ENCODE results near the gene PCNA.

PCNA gene

DNA sequence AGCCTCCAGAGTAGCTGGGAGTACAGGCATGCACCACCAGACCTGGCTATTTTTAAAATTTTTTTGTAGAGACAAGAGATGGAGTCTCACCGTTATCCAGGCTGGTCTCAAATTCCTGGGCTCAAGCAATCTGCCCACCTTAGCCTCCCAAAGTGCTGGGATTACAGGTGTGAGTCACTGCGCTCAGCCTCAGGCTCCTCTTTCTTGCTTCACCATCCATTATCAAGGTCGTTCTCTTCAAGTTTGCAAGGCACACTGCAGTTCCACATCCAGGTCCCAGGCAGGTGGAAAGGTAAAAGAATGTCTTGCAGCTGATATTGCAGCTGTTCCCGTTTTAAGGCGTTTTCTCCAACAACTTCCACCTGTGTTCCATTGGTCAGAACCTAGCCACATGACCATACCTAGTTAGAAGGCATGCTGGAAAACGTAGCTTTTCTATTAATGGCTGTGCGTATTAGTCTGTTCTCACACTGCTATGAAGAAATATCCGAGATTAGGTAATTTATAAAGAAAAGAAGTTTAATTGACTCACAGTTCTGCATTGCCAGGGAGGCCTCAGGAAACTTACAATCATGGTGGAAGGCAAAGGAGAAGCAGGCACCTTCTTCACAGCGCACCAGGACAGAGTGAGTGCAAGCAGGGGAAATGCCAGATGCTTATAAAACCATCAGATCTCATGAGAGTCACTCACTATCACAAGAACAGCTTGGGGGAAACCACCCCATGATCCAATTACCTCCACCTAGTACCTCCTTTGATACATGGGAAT, 51.7 kb downstream of the PCNA start:
- no peaks in the 10 kb centered on the region for H3K79me2 ChIP-seq (ENCODE audit: insufficient read depth, low read length)
- no peaks in the 10 kb centered on the region for H3K9me2 ChIP-seq (replicated peaks; ENCODE audit: low read depth, low read length)
- no peaks in the 10 kb centered on the region for H4K20me1 ChIP-seq (ENCODE audit: insufficient read depth, low read length, poor library complexity, severe bottlenecking)
- no peak overlapping the region for H3K9ac ChIP-seq (ENCODE audit: low read depth, low read length, poor library complexity, severe bottlenecking)
- H2AFZ ChIP-seq (ENCODE audit: low read length), result no peak overlapping the region
- no peaks in the 10 kb centered on the region for H3K4me1 ChIP-seq (ENCODE audit: insufficient read depth, low read length, poor library complexity, severe bottlenecking)
- no peak overlapping the region for H3K4me3 ChIP-seq (ENCODE audit: low read length, poor library complexity, severe bottlenecking)
- H3K9me3 ChIP-seq (ENCODE audit: insufficient read depth, low read depth, low read length), result no peaks in the 10 kb centered on the region
- H3K4me2 ChIP-seq (ENCODE audit: low read depth, low read length, poor library complexity, severe bottlenecking), result no peak overlapping the region
- no peaks in the 10 kb centered on the region for H3K36me3 ChIP-seq (ENCODE audit: insufficient read depth, low read length)
- H3K27me3 ChIP-seq (ENCODE audit: insufficient read depth, low read length, poor library complexity, severe bottlenecking), result no peaks in the 10 kb centered on the region
- no peaks in the 10 kb centered on the region for H3F3A ChIP-seq (ENCODE audit: low read depth)
- TF ChIP-seq EZH2phosphoT487 (IDR thresholded peaks at IDR 0.05; ENCODE audit: borderline replicate concordance) (no peak), CTCF (conservative IDR thresholded peaks at IDR 0.05; ENCODE audit: low read length) (no peak)

GRCh38 chr20:5065879-5066383, 53.8 kb downstream of the PCNA start:
- no peak overlapping the region for H3K9ac ChIP-seq (ENCODE audit: low read depth, low read length, poor library complexity, severe bottlenecking)
- H3K27me3 ChIP-seq (ENCODE audit: insufficient read depth, low read length, poor library complexity, severe bottlenecking), result no peaks in the 10 kb centered on the region
- no peaks in the 10 kb centered on the region for H4K20me1 ChIP-seq (ENCODE audit: insufficient read depth, low read length, poor library complexity, severe bottlenecking)
- no peaks in the 10 kb centered on the region for H3K4me1 ChIP-seq (ENCODE audit: insufficient read depth, low read length, poor library complexity, severe bottlenecking)
- no peaks in the 10 kb centered on the region for H3K79me2 ChIP-seq (ENCODE audit: insufficient read depth, low read length)
- H3F3A ChIP-seq (ENCODE audit: low read depth), result no peaks in the 10 kb centered on the region
- no peaks in the 10 kb centered on the region for H3K9me3 ChIP-seq (ENCODE audit: insufficient read depth, low read depth, low read length)
- TF ChIP-seq EZH2phosphoT487 (IDR thresholded peaks at IDR 0.05; ENCODE audit: borderline replicate concordance) (no peak), CTCF (conservative IDR thresholded peaks at IDR 0.05; ENCODE audit: low read length) (no peak)
- H2AFZ ChIP-seq (ENCODE audit: low read length), result no peak overlapping the region
- H3K4me2 ChIP-seq (ENCODE audit: low read depth, low read length, poor library complexity, severe bottlenecking), result no peak overlapping the region
- no peak overlapping the region for H3K4me3 ChIP-seq (ENCODE audit: low read length, poor library complexity, severe bottlenecking)
- no peaks in the 10 kb centered on the region for H3K9me2 ChIP-seq (replicated peaks; ENCODE audit: low read depth, low read length)
- no peaks in the 10 kb centered on the region for H3K36me3 ChIP-seq (ENCODE audit: insufficient read depth, low read length)

DNA sequence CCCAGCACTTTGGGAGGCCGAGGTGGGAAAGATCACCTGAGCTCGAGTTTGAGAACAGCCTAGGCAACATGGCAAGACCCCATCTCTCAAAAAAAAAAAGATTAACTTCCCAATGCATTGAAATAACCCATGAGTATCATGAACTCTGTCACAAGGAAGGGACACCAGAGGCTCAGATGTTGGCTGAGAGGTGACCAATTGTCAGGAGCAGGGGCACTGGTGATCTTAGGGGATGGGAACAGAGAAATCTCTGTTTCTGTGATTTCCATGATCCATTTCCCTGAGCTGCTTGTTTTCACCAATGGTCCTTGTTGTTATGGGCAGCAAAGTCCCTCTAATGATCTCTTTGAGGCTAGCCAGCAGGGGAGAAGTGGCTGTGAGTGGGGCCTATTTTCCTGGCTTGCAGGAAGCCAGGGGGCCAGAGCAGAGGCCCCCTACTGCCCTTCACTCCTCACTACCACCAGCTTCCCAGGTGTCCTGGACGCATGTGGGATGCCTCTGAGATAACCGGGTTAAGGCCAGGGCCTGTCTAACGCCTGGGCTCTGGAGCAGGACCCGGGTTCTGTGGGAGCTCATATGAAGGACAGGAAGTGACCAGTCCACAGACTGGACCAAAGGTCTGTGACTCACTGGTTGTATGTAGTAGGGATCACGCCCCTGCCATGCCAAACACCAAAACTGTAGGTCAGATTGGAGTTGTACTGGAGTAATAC, 54.4 kb downstream of the PCNA start:
- Histone ChIP-seq H3K79me2 (ENCODE audit: insufficient read depth, low read length) (no peaks in the 10 kb centered on the region), H3K9ac (ENCODE audit: low read depth, low read length, poor library complexity, severe bottlenecking) (no peak overlapping the region), H3K9me3 (ENCODE audit: insufficient read depth, low read depth, low read length) (no peaks in the 10 kb centered on the region), H3K4me1 (ENCODE audit: insufficient read depth, low read length, poor library complexity, severe bottlenecking) (no peaks in the 10 kb centered on the region), H3K4me3 (ENCODE audit: low read length, poor library complexity, severe bottlenecking) (no peak overlapping the region), H3F3A (ENCODE audit: low read depth) (no peaks in the 10 kb centered on the region), H3K36me3 (ENCODE audit: insufficient read depth, low read length) (no peaks in the 10 kb centered on the region), H3K4me2 (ENCODE audit: low read depth, low read length, poor library complexity, severe bottlenecking) (no peak overlapping the region), H2AFZ (ENCODE audit: low read length) (no peak overlapping the region), H4K20me1 (ENCODE audit: insufficient read depth, low read length, poor library complexity, severe bottlenecking) (no peaks in the 10 kb centered on the region), H3K9me2 (replicated peaks; ENCODE audit: low read depth, low read length) (no peaks in the 10 kb centered on the region), H3K27me3 (ENCODE audit: insufficient read depth, low read length, poor library complexity, severe bottlenecking) (no peaks in the 10 kb centered on the region)
- TF ChIP-seq EZH2phosphoT487 (IDR thresholded peaks at IDR 0.05; ENCODE audit: borderline replicate concordance) (no peak), CTCF (conservative IDR thresholded peaks at IDR 0.05; ENCODE audit: low read length) (no peak)

Measured in Loucy (cell line).